ENCODE measurements around the gene AGL. TPM values are rescaled to one million over a fixed set of nuclear protein-coding genes. Genes with fewer than 3 reads are reported as not detected.

The AGL gene
- total RNA-seq, 1 experiment from 2014 or later: 12.0 TPM

DNA sequence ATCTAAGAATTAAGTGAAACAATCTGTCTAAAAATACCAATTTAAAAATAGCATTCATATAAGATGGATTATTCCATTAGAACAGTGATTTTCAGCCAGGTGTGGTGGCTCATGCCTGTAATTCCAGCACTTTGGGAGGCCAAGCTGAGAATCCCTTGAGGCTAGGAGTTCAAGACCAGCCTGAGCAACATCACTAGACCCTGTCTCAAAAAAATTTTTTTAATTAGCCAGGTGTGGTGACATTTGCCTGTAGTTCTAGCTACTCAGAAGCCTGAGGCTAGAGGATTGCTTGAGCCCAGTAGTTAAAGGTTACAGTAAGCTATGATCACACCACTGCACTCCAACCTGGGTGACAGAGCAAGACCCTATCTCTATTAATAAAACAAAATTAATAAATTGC lies 84.6 kb downstream of the AGL start:
- no peak overlapping the region for H3K27ac ChIP-seq (ENCODE audit: low read length)
- no peaks in the 10 kb centered on the region for H3K4me1 ChIP-seq (ENCODE audit: control insufficient read depth, insufficient read depth, low read length)
- no peaks in the 10 kb centered on the region for H3K9me3 ChIP-seq (ENCODE audit: control insufficient read depth, insufficient read depth, low read depth, low read length)
- ATAC-seq (no peak), DNase-seq (ENCODE audit: low read depth, low spot score) (no peak)
- no peak for TF ChIP-seq POLR2AphosphoS5 (IDR thresholded peaks at IDR 0.05; ENCODE audit: low read depth, low read length)
- BruUV-seq (replicated peaks): no TSS peak
- CTCF ChIA-PET: no interaction called here
- no peaks in the 10 kb centered on the region for H3K27me3 ChIP-seq (ENCODE audit: control insufficient read depth, insufficient read depth, low read length)
- in situ Hi-C loops (cut with HindIII; ENCODE audit: low pct_unique_long_range_greater_than_20kb, low sequenced_read_pairs): no loop called here
- POLR2A ChIA-PET: no interaction called here
- intact Hi-C loops (cut with micrococcal nuclease; ENCODE audit: unreplicated experiment): no loop called here
- H3K4me3 ChIP-seq (ENCODE audit: low read depth in 2 of 2, low read length in 2 of 2): no peak overlapping the region
- no peaks in the 10 kb centered on the region for H3K36me3 ChIP-seq (ENCODE audit: control insufficient read depth, insufficient read depth, low read length)

DNA sequence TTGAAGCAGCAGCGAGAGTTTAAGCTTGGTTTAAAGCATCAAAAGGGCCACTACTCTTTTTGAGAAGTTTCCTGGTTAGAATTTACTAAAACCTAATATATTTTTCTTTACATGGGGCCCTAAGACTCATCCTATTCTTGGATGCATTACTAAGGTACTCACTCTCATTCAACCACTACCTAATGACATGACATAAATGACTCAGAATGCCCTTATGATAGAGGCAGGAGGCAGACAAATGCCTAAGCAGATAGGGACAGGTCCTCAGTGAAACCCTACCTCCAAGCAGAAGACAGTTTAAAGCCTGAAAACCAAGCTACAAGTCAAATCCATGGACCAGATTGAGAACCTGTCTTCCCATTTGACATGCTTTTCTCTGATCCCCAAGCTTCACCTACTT lies 85.4 kb downstream of the AGL start:
- ChIA-PET POLR2A (no interaction called here), CTCF (no interaction called here)
- H3K4me1 ChIP-seq (ENCODE audit: control insufficient read depth, insufficient read depth, low read length): no peaks in the 10 kb centered on the region
- no peak for DNase-seq (ENCODE audit: low read depth, low spot score)
- no peak for ATAC-seq
- H3K27me3 ChIP-seq (ENCODE audit: control insufficient read depth, insufficient read depth, low read length): no peaks in the 10 kb centered on the region
- in situ Hi-C loops (cut with HindIII; ENCODE audit: low pct_unique_long_range_greater_than_20kb, low sequenced_read_pairs) (no loop called here), intact Hi-C loops (cut with micrococcal nuclease; ENCODE audit: unreplicated experiment) (no loop called here)
- H3K4me3 ChIP-seq (ENCODE audit: low read depth in 2 of 2, low read length in 2 of 2): no peak overlapping the region
- H3K27ac ChIP-seq (ENCODE audit: low read length): no peak overlapping the region
- no peak for TF ChIP-seq SIN3A (IDR thresholded peaks at IDR 0.05; ENCODE audit: borderline replicate concordance, insufficient read depth, low read depth, low read length)
- TF ChIP-seq, protein P1, sequence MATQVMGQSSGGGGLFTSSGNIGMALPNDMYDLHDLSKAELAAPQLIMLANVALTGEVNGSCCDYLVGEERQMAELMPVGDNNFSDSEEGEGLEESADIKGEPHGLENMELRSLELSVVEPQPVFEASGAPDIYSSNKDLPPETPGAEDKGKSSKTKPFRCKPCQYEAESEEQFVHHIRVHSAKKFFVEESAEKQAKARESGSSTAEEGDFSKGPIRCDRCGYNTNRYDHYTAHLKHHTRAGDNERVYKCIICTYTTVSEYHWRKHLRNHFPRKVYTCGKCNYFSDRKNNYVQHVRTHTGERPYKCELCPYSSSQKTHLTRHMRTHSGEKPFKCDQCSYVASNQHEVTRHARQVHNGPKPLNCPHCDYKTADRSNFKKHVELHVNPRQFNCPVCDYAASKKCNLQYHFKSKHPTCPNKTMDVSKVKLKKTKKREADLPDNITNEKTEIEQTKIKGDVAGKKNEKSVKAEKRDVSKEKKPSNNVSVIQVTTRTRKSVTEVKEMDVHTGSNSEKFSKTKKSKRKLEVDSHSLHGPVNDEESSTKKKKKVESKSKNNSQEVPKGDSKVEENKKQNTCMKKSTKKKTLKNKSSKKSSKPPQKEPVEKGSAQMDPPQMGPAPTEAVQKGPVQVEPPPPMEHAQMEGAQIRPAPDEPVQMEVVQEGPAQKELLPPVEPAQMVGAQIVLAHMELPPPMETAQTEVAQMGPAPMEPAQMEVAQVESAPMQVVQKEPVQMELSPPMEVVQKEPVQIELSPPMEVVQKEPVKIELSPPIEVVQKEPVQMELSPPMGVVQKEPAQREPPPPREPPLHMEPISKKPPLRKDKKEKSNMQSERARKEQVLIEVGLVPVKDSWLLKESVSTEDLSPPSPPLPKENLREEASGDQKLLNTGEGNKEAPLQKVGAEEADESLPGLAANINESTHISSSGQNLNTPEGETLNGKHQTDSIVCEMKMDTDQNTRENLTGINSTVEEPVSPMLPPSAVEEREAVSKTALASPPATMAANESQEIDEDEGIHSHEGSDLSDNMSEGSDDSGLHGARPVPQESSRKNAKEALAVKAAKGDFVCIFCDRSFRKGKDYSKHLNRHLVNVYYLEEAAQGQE (IDR thresholded peaks at IDR 0.05; ENCODE audit: insufficient read depth in 1 of 2, low read depth in 2 of 2, low read length in 1 of 2): no peak
- no peak for TF ChIP-seq POLR2AphosphoS5 (IDR thresholded peaks at IDR 0.05; ENCODE audit: low read depth, low read length)
- TF ChIP-seq, protein P2, sequence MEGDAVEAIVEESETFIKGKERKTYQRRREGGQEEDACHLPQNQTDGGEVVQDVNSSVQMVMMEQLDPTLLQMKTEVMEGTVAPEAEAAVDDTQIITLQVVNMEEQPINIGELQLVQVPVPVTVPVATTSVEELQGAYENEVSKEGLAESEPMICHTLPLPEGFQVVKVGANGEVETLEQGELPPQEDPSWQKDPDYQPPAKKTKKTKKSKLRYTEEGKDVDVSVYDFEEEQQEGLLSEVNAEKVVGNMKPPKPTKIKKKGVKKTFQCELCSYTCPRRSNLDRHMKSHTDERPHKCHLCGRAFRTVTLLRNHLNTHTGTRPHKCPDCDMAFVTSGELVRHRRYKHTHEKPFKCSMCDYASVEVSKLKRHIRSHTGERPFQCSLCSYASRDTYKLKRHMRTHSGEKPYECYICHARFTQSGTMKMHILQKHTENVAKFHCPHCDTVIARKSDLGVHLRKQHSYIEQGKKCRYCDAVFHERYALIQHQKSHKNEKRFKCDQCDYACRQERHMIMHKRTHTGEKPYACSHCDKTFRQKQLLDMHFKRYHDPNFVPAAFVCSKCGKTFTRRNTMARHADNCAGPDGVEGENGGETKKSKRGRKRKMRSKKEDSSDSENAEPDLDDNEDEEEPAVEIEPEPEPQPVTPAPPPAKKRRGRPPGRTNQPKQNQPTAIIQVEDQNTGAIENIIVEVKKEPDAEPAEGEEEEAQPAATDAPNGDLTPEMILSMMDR (IDR thresholded peaks at IDR 0.05): no peak
- no peak for TF ChIP-seq TCF7L2 (IDR thresholded peaks at IDR 0.05; ENCODE audit: low read depth, low read length)
- H3K36me3 ChIP-seq (ENCODE audit: control insufficient read depth, insufficient read depth, low read length): no peaks in the 10 kb centered on the region
- no TSS peak for BruUV-seq (replicated peaks)
- no peaks in the 10 kb centered on the region for H3K9me3 ChIP-seq (ENCODE audit: control insufficient read depth, insufficient read depth, low read depth, low read length)

DNA sequence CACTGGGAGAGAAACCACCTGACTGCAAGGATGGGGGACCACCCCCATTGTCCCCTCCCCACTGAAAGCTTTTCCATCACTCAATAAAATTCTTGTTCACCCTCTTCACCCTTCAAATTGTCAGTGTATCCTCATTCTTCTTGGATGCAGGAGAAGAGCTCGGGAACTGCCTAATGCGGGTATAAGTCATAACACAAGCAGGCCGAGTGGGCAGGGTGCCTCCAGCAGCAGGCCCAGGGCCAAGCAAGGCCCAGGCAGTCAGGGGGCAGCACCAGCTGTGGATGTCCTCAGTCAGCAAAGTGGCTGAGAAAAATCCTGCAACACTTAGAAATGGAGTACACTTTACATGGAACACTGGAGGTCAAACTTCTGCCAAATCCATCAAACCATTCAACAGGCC lies 85.9 kb downstream of the AGL start:
- H3K9me3 ChIP-seq (ENCODE audit: control insufficient read depth, insufficient read depth, low read depth, low read length): no peaks in the 10 kb centered on the region
- no peaks in the 10 kb centered on the region for H3K27me3 ChIP-seq (ENCODE audit: control insufficient read depth, insufficient read depth, low read length)
- DNase-seq (ENCODE audit: low read depth, low spot score): no peak
- no TSS peak for BruUV-seq (replicated peaks)
- TF ChIP-seq, protein P2 (IDR thresholded peaks at IDR 0.05): no peak
- TF ChIP-seq TCF7L2 (IDR thresholded peaks at IDR 0.05; ENCODE audit: low read depth, low read length) (no peak), POLR2AphosphoS5 (IDR thresholded peaks at IDR 0.05; ENCODE audit: low read depth, low read length) (no peak), SIN3A (IDR thresholded peaks at IDR 0.05; ENCODE audit: borderline replicate concordance, insufficient read depth, low read depth, low read length) (no peak)
- TF ChIP-seq, protein P1 (IDR thresholded peaks at IDR 0.05; ENCODE audit: insufficient read depth in 1 of 2, low read depth in 2 of 2, low read length in 1 of 2): no peak
- no peak for ATAC-seq
- ChIA-PET POLR2A (no interaction called here), CTCF (no interaction called here)
- in situ Hi-C loops (cut with HindIII; ENCODE audit: low pct_unique_long_range_greater_than_20kb, low sequenced_read_pairs): no loop called here
- no peak overlapping the region for H3K4me3 ChIP-seq (ENCODE audit: low read depth in 2 of 2, low read length in 2 of 2)
- intact Hi-C loops (cut with micrococcal nuclease; ENCODE audit: unreplicated experiment): no loop called here
- no peaks in the 10 kb centered on the region for H3K36me3 ChIP-seq (ENCODE audit: control insufficient read depth, insufficient read depth, low read length)
- H3K27ac ChIP-seq (ENCODE audit: low read length): no peak overlapping the region
- H3K4me1 ChIP-seq (ENCODE audit: control insufficient read depth, insufficient read depth, low read length): no peaks in the 10 kb centered on the region

Data from Panc1 (cell line).